Measurements from ENCODE around the gene ANTXR1. TPM values are rescaled to one million over a fixed set of nuclear protein-coding genes. Genes with fewer than 3 reads are reported as not detected.

Gene ANTXR1
- total RNA-seq, 2 donors from 2014 or later: 48.3 to 54.5 TPM

DNA sequence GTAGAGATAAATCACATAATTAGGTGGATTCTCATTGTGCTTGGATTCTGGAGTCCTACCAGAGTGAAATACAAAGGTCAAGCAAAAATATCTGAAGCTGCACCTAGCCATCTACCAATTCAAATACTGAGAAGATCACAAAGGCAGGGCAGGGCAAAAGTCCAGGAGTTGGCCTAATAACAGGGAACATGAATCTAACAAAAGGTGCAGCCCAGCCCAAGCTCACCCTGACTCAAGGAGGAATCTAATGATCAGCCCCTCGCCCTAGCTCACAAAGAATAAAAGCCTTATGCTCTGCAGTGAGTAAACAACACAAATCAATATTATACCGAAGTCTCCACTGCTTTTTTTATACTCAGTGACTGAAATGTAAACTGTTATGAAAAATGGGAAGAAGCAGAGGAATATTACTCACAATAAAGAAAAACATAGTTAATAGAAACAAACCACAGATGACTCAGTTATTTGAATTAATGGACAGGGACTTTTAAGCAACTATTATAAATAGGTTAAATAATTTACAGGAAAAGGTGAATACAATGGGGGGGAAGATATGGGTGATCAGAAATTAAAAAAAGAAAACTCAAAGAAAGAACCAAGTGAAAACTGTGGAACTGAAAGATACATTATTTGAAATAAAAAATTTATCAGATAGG lies 49.5 kb downstream of the ANTXR1 start:
- H3K27me3 ChIP-seq (ENCODE audit: control insufficient read depth, insufficient read depth, low read length, poor library complexity, severe bottlenecking): no peaks in the 10 kb centered on the region
- H3K9ac ChIP-seq (ENCODE audit: extremely low read depth, low read length, poor library complexity, severe bottlenecking): no peak overlapping the region
- H3K9me3 ChIP-seq (ENCODE audit: control insufficient read depth, low read length): peaks cover 12% of the 10 kb centered on the region
- Mint-ChIP-seq H3K4me3 (no peak overlapping the region), H3K27me3 (ENCODE audit: insufficient read depth) (no peaks in the 10 kb centered on the region), H3K36me3 (ENCODE audit: low read depth) (peaks cover 17% of the 10 kb centered on the region), H3K27ac (no peak overlapping the region), H3K4me1 (peaks cover 7% of the 10 kb centered on the region), H3K9me3 (no peaks in the 10 kb centered on the region)
- no peak overlapping the region for H3K27ac ChIP-seq (ENCODE audit: low read depth, low read length)
- H3K4me1 ChIP-seq (ENCODE audit: control insufficient read depth, insufficient read depth, low read length): no peaks in the 10 kb centered on the region
- no peak overlapping the region for H3K4me3 ChIP-seq (ENCODE audit: low read length)
- no peak for DNase-seq
- H3K36me3 ChIP-seq (ENCODE audit: control insufficient read depth, insufficient read depth, low read length): no peaks in the 10 kb centered on the region
- WGBS, 2 experiments (ENCODE audit: insufficient coverage in 1 of 2, insufficient read length in 1 of 2): 95% methylated on average over 1 of the region's 2 CpGs; no CpG with 5 or more reads in 1 of the 2 experiments
- TF ChIP-seq, protein P1, sequence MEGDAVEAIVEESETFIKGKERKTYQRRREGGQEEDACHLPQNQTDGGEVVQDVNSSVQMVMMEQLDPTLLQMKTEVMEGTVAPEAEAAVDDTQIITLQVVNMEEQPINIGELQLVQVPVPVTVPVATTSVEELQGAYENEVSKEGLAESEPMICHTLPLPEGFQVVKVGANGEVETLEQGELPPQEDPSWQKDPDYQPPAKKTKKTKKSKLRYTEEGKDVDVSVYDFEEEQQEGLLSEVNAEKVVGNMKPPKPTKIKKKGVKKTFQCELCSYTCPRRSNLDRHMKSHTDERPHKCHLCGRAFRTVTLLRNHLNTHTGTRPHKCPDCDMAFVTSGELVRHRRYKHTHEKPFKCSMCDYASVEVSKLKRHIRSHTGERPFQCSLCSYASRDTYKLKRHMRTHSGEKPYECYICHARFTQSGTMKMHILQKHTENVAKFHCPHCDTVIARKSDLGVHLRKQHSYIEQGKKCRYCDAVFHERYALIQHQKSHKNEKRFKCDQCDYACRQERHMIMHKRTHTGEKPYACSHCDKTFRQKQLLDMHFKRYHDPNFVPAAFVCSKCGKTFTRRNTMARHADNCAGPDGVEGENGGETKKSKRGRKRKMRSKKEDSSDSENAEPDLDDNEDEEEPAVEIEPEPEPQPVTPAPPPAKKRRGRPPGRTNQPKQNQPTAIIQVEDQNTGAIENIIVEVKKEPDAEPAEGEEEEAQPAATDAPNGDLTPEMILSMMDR (conservative IDR thresholded peaks at IDR 0.05): no peak

DNA sequence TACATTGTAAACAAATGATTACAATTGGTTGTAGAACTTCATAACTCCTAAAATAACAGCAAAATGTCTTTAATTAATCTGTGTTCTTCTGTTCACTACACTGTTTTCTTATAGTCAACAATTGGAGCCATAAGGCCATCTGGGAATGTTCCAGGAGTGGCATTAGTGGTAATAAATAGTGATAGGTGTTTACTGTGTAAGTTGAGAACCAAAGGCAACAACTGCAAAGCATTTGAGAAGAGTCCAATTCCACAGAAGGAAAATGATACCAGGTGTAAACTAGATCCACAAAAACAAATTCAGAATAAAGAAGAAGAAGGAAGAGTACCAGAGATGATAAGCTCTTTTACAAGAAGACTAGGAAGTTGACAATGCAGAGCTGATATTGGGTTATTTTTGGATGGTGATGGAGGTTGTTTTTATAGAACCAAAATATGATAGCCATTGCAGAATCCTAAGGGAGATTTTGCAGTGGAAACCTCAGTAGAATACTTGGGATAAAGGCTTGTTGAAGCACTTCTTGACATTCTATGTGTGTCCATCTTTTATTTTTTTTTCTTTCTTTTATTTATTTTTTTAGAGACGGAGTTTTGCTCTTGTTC lies 52.9 kb downstream of the ANTXR1 start:
- Histone ChIP-seq H3K27me3 (ENCODE audit: control insufficient read depth, insufficient read depth, low read length, poor library complexity, severe bottlenecking) (no peaks in the 10 kb centered on the region), H3K4me3 (ENCODE audit: low read length) (no peak overlapping the region), H3K9me3 (ENCODE audit: control insufficient read depth, low read length) (peaks cover 7% of the 10 kb centered on the region), H3K27ac (ENCODE audit: low read depth, low read length) (no peak overlapping the region), H3K4me1 (ENCODE audit: control insufficient read depth, insufficient read depth, low read length) (no peaks in the 10 kb centered on the region), H3K36me3 (ENCODE audit: control insufficient read depth, insufficient read depth, low read length) (peaks cover 2% of the 10 kb centered on the region), H3K9ac (ENCODE audit: extremely low read depth, low read length, poor library complexity, severe bottlenecking) (no peak overlapping the region)
- DNase-seq: no peak
- WGBS, 2 experiments (ENCODE audit: insufficient coverage in 1 of 2, insufficient read length in 1 of 2): 94% methylated on average over 1 of the region's 1 CpG; no CpG with 5 or more reads in 1 of the 2 experiments
- Mint-ChIP-seq H3K4me1 (peaks cover 7% of the 10 kb centered on the region), H3K27me3 (ENCODE audit: insufficient read depth) (no peaks in the 10 kb centered on the region), H3K9me3 (no peaks in the 10 kb centered on the region), H3K4me3 (no peak overlapping the region), H3K36me3 (ENCODE audit: low read depth) (peaks cover 2% of the 10 kb centered on the region), H3K27ac (no peak overlapping the region)
- TF ChIP-seq, protein P1 (conservative IDR thresholded peaks at IDR 0.05): no peak

DNA sequence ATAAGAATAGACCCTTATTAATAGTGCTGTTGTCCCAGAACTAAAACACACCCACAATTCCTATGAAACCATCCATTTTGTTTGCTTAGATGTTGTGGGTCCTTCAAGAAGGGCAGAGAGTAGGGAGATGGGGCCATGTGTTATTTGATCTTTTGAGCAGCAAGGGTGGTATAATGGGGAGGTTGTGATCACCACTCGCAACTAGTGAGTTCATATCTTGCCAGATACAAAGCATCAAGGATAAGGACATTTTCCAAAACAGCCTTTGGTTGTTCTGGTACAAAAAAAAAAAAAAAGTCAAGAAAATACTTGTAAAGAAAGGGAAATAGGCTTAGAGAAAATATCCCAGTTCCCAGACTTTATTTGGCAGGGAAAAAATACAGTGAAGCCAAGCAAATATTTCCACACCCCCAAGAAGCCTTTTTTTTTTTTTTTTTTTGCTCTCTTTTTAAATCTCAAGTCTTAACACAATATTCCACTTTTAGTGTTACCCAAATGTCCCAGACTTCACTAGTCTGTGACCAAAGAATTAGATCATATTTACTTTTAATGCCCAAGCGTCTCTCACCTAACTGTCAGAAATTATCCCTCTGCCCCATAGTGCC lies 54.1 kb downstream of the ANTXR1 start:
- Mint-ChIP-seq H3K27me3 (ENCODE audit: insufficient read depth) (no peaks in the 10 kb centered on the region), H3K9me3 (no peaks in the 10 kb centered on the region), H3K4me1 (peaks cover 2% of the 10 kb centered on the region), H3K27ac (no peak overlapping the region), H3K4me3 (no peak overlapping the region), H3K36me3 (ENCODE audit: low read depth) (peaks cover 2% of the 10 kb centered on the region)
- 80 to 92% methylated on average over 1 to 2 of the region's 2 CpGs for WGBS, 2 experiments (ENCODE audit: insufficient coverage in 1 of 2, insufficient read length in 1 of 2)
- no peaks in the 10 kb centered on the region for H3K4me1 ChIP-seq (ENCODE audit: control insufficient read depth, insufficient read depth, low read length)
- no peak for DNase-seq
- H3K9me3 ChIP-seq (ENCODE audit: control insufficient read depth, low read length): peaks cover 7% of the 10 kb centered on the region
- TF ChIP-seq, protein P1 (conservative IDR thresholded peaks at IDR 0.05): no peak
- H3K36me3 ChIP-seq (ENCODE audit: control insufficient read depth, insufficient read depth, low read length): peaks cover 9% of the 10 kb centered on the region
- H3K27me3 ChIP-seq (ENCODE audit: control insufficient read depth, insufficient read depth, low read length, poor library complexity, severe bottlenecking): no peaks in the 10 kb centered on the region
- no peak overlapping the region for H3K27ac ChIP-seq (ENCODE audit: low read depth, low read length)
- no peak overlapping the region for H3K4me3 ChIP-seq (ENCODE audit: low read length)
- H3K9ac ChIP-seq (ENCODE audit: extremely low read depth, low read length, poor library complexity, severe bottlenecking): no peak overlapping the region
